CD4-positive, alpha-beta T cell treated with Interleukin-21 for 1 hour (primary cell): Measurements from ENCODE around the gene CAP2.

Source experiments
- DNase-seq: peaks from one replicate; pipeline ENCODE4 v3.0.0-alpha.2; 2020

The CAP2 gene

GRCh38 chr6:17446713-17447112, 53.3 kb downstream of the CAP2 start:
- DNase-seq: no peak

- no peak for DNase-seq
Observed at GRCh38 chr6:17448165-17448564, 54.8 kb downstream of the CAP2 start.

- DNase-seq: no peak
Observed at GRCh38 chr6:17450397-17450796, 57.0 kb downstream of the CAP2 start.

- no peak for DNase-seq
Observed at GRCh38 chr6:17450832-17451231, 57.4 kb downstream of the CAP2 start.

- no peak for DNase-seq
Observed at GRCh38 chr6:17452096-17452495, 58.7 kb downstream of the CAP2 start.

- DNase-seq: no peak
Observed at GRCh38 chr6:17454316-17455005, 61.1 kb downstream of the CAP2 start.

- no peak for DNase-seq
Observed at GRCh38 chr6:17455919-17456318, 62.5 kb downstream of the CAP2 start.

- DNase-seq: no peak
Observed at GRCh38 chr6:17456711-17457110, 63.3 kb downstream of the CAP2 start.

GRCh38 chr6:17457405-17457804, 64.0 kb downstream of the CAP2 start:
- no peak for DNase-seq

GRCh38 chr6:17457956-17458355, 64.6 kb downstream of the CAP2 start:
- no peak for DNase-seq

GRCh38 chr6:17458966-17459365, 65.6 kb downstream of the CAP2 start:
- no peak for DNase-seq

GRCh38 chr6:17460862-17461261, 67.5 kb downstream of the CAP2 start:
- no peak for DNase-seq

GRCh38 chr6:17466147-17466546, 72.8 kb downstream of the CAP2 start:
- no peak for DNase-seq

GRCh38 chr6:17466707-17467106, 73.3 kb downstream of the CAP2 start:
- no peak for DNase-seq

- DNase-seq: no peak
Observed at GRCh38 chr6:17469006-17469832, 75.8 kb downstream of the CAP2 start.

- DNase-seq: no peak
Observed at GRCh38 chr6:17470202-17470937, 77.0 kb downstream of the CAP2 start.

GRCh38 chr6:17470938-17471327, 77.5 kb downstream of the CAP2 start:
- no peak for DNase-seq

- no peak for DNase-seq
Observed at GRCh38 chr6:17472653-17473183, 79.3 kb downstream of the CAP2 start.

- no peak for DNase-seq
Observed at GRCh38 chr6:17473554-17473953, 80.2 kb downstream of the CAP2 start.

- no peak for DNase-seq
Observed at GRCh38 chr6:17474289-17474688, 80.9 kb downstream of the CAP2 start.

GRCh38 chr6:17475606-17476244, 82.3 kb downstream of the CAP2 start:
- no peak for DNase-seq

- no peak for DNase-seq
Observed at GRCh38 chr6:17476511-17476910, 83.1 kb downstream of the CAP2 start.

- no peak for DNase-seq
Observed at GRCh38 chr6:17477356-17477755, 84.0 kb downstream of the CAP2 start.
